ENCODE results near the gene UPF2.

DNA sequence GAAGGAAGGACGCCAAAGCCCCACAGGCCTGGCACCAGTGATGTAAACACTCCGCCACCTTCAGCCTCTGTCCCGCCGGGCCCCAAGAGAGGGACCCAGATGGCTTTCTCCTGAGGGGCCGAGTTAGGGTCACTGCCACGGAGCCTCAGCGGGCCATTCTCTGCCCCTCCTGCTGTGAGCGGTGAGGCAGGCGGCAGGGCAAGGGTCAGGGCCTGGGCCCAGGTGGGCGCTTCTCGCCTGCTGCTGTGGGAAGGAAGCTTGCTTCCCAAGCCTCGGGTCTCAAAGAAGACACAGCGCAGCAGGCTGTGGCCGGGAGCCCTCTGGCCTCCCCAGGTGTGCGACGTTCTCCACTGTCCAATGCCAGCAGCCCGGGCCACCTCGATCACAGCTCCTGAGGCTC is 134.7 kb downstream of the UPF2 start:
- TF ChIP-seq RARB (CRISPR knock-in tag; IDR thresholded peaks at IDR 0.05) = no peak
- no peak for TF ChIP-seq ZFP3 (CRISPR knock-in tag; IDR thresholded peaks at IDR 0.05)
- TF ChIP-seq TOX (CRISPR knock-in tag; IDR thresholded peaks at IDR 0.05; ENCODE audit: borderline replicate concordance) = no peak
- no peak for TF ChIP-seq ZC3H10 (CRISPR knock-in tag; IDR thresholded peaks at IDR 0.05)
- no peak for TF ChIP-seq OSR1 (CRISPR knock-in tag; IDR thresholded peaks at IDR 0.05)
